Measurements from ENCODE around the gene HDAC9.

The HDAC9 gene

GRCh38 chr7:18656362-18656761 is 160.8 kb downstream of the HDAC9 start:
- no peak for TF ChIP-seq CTCF (IDR thresholded peaks at IDR 0.05; ENCODE audit: insufficient read depth, low read length, missing control alignments)
- ChIA-PET POLR2A (no interaction called here), CTCF (interaction anchor here (1.4 to 4.0 kb wide), 4 partner anchors 8 to 67 kb away, joined by 3 to 36 read pairs (median 7); no protein-coding TSS in a partner anchor)
- DNase-seq (ENCODE audit: low read depth, low spot score), result no peak
- H3K4me3 ChIP-seq (ENCODE audit: low read depth, low read length), result no peak overlapping the region

- no peak overlapping the region for H3K4me3 ChIP-seq (ENCODE audit: low read depth, low read length)
- ChIA-PET CTCF (interaction anchor here (1.0 to 1.6 kb wide), 2 partner anchors 31 to 308 kb away, joined by 3 to 5 read pairs; no protein-coding TSS in a partner anchor), POLR2A (no interaction called here)
- TF ChIP-seq CTCF (IDR thresholded peaks at IDR 0.05; ENCODE audit: insufficient read depth, low read length, missing control alignments), result no peak
- DNase-seq (ENCODE audit: low read depth, low spot score), result no peak
Measured at GRCh38 chr7:18659746-18660145, 164.2 kb downstream of the HDAC9 start.

GRCh38 chr7:18663321-18663720 is 167.8 kb downstream of the HDAC9 start:
- no peak for DNase-seq (ENCODE audit: low read depth, low spot score)
- H3K4me3 ChIP-seq (ENCODE audit: low read depth, low read length), result no peak overlapping the region
- ChIA-PET POLR2A (no interaction called here), CTCF (interaction anchor here (0.9 to 2.0 kb wide), 7 partner anchors 8 to 458 kb away, joined by 3 to 7 read pairs (median 3); no protein-coding TSS in a partner anchor)
- TF ChIP-seq CTCF (IDR thresholded peaks at IDR 0.05; ENCODE audit: insufficient read depth, low read length, missing control alignments), result no peak

- TF ChIP-seq CTCF (IDR thresholded peaks at IDR 0.05; ENCODE audit: insufficient read depth, low read length, missing control alignments), result peak; percentile 92
- H3K4me3 ChIP-seq (ENCODE audit: low read depth, low read length), result no peak overlapping the region
- CTCF ChIA-PET, result interaction anchor here (0.6 to 2.9 kb wide), 53 partner anchors 9 to 985 kb away, joined by 3 to 49 read pairs (median 4); no protein-coding TSS in a partner anchor
- DNase-seq (ENCODE audit: low read depth, low spot score), result peak; percentile 16
- POLR2A ChIA-PET, result no interaction called here
Measured at GRCh38 chr7:18666107-18666728, 170.7 kb downstream of the HDAC9 start.

GRCh38 chr7:18667466-18667865 is 171.9 kb downstream of the HDAC9 start:
- POLR2A ChIA-PET, result no interaction called here
- H3K4me3 ChIP-seq (ENCODE audit: low read depth, low read length), result no peak overlapping the region
- CTCF ChIA-PET, result interaction anchor here (1.0 to 2.5 kb wide), 6 partner anchors 26 to 441 kb away, joined by 3 to 11 read pairs (median 4); no protein-coding TSS in a partner anchor
- TF ChIP-seq CTCF (IDR thresholded peaks at IDR 0.05; ENCODE audit: insufficient read depth, low read length, missing control alignments), result no peak
- DNase-seq (ENCODE audit: low read depth, low spot score), result peak; percentile 7

- no peak for DNase-seq (ENCODE audit: low read depth, low spot score)
- POLR2A ChIA-PET, result no interaction called here
- H3K4me3 ChIP-seq (ENCODE audit: low read depth, low read length), result no peak overlapping the region
- CTCF ChIA-PET, result interaction anchor here (1.8 kb wide), 1 partner anchor 318 kb away, joined by 6 read pairs; no protein-coding TSS in a partner anchor
- no peak for TF ChIP-seq CTCF (IDR thresholded peaks at IDR 0.05; ENCODE audit: insufficient read depth, low read length, missing control alignments)
Measured at GRCh38 chr7:18671176-18671575, 175.6 kb downstream of the HDAC9 start.

Data from AG04449 (cell line).